Retinal pigment epithelial cell (primary cell): Measurements from ENCODE around the gene DDX60.
"Not testable (repeated sequence)": the region's sequence is repeated elsewhere in the genome, so short reads cannot be mapped to it uniquely, and the experiment has no call there.

ENCODE experiments used
- DNase-seq: peaks from one replicate; pipeline ENCODE4 v3.0.0-alpha.2; 2010; ENCODE audit warnings: low read depth
- H3K4me3 ChIP-seq: 2 replicates; pipeline ENCODE4 v1.5.1; 2011; ENCODE audit warnings: mild to moderate bottlenecking, low read length, control low read depth, moderate library complexity
- TF ChIP-seq, protein P1 (sequence below): conservative IDR thresholded peaks from 2 replicates; pipeline ENCODE4 v1.5.1; 2011; ENCODE audit warnings: low read depth, low read length, control low read depth, inconsistent platforms

Gene DDX60

DNA sequence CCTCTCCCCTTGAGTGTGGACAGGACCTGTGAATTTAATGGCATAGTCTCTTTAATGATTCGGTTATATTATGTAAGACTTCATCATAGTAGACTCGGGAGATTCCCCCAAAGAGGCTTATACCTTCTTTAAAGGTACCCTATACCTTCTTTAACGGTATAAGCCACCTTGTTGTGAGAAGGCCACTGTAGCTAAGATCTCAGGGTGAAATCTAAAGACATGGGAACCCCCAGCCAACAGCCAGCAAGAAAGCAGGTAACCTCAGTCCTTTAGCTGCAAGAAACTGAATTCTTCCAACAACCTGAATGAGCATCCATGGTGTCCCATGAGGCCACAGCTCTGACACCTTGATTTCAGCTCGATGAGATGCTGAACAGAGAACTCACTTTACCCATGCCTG is 931 bp downstream of the DDX60 start:
- TF ChIP-seq, protein P1, sequence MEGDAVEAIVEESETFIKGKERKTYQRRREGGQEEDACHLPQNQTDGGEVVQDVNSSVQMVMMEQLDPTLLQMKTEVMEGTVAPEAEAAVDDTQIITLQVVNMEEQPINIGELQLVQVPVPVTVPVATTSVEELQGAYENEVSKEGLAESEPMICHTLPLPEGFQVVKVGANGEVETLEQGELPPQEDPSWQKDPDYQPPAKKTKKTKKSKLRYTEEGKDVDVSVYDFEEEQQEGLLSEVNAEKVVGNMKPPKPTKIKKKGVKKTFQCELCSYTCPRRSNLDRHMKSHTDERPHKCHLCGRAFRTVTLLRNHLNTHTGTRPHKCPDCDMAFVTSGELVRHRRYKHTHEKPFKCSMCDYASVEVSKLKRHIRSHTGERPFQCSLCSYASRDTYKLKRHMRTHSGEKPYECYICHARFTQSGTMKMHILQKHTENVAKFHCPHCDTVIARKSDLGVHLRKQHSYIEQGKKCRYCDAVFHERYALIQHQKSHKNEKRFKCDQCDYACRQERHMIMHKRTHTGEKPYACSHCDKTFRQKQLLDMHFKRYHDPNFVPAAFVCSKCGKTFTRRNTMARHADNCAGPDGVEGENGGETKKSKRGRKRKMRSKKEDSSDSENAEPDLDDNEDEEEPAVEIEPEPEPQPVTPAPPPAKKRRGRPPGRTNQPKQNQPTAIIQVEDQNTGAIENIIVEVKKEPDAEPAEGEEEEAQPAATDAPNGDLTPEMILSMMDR, result no peak
- no peak overlapping the region for H3K4me3 ChIP-seq
- no peak for DNase-seq

DNA sequence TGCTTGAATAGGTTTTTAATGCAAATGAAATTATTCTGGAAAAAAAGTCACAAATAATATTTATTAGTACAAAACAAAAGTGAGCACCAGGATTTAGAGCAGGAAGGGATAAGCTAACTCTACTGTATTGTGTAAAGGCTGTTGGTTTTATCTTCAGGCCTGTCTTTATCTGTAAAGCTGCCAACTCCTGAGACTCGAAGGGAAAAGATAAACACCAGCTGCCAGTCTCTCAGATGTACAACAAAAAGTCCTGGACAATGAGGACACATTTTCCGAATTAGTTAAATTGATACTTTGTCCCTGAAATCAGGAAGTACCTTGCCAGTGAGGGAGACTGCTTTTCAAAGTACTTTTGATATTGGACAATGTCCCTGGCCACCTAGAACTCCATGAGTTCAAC is 8.8 kb downstream of the DDX60 start:
- no peak for DNase-seq
- no peak overlapping the region for H3K4me3 ChIP-seq
- TF ChIP-seq, protein P1, result no peak

DNA sequence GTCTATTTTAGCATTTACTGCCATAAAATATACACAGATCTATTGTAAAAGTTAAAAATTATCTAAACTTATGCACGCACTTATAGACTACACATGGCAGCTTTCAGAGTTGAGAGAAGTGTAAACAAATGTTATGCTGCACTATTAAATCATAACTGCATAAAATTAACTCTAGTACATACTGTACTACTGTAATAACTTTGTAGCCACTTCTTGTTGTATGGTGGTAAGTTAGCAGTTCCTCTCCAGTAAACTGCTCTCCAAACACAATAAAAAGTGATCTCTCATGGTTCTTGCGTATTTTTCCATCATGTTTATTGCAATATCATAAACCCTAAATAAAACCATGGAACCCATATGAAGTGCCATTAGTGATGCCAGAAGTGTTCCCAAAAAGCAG is 9.6 kb downstream of the DDX60 start:
- no peak for DNase-seq

DNA sequence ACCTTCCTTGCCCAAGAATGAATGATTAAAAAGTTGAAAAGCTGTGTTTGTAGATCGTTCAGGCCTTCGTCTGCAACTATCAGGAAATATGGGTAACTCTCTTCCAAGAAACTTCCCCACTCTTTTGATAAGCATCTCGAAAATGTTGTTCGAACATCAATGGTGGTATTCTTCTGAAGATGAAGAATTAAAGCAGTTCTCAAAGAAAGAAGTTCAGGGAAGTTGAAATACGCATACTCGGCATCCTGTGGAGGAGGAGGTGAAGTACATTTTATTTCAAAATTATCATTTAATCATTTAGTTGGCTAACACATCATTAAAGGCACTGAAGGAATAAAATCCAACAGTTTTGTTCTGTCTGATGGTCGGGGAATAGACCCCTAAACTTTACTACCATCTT is 12.1 kb downstream of the DDX60 start:
- TF ChIP-seq, protein P1, result no peak
- no peak overlapping the region for H3K4me3 ChIP-seq
- DNase-seq, result no peak

More for the DNA sequence above, 9.6 kb downstream of the DDX60 start:
- no peak overlapping the region for H3K4me3 ChIP-seq
- TF ChIP-seq, protein P1, result no peak

DNA sequence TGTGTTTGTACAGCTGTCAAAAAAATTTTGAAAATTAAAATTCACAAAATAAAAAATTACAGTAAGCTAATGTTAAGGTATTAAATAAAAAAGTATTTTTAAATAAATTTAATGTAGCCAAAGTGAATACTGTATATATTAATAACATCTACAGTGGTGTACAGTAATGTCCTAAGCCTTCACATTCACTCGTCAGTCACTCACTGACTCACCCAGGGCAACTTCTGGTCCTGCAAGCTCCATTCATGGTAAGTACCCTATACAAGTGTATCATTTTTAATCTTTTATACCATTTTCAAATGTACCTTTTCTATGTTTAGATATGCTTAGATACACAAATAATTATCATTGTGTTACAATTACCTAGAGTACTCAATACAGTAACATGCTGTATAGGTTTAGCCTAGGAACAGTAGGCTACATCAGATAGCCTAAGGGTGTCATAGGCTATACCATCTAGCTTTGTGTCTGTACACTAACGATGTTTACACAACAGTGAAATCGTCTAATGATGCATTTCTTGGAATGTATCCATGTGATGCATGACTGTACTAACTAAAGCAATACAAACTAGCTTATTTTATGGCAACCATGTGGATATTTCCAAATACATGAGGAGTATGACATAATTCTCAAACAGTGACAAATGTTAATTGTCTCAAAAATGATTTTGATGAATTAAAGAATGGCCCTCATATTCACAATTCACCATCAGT is 13.7 kb downstream of the DDX60 start:
- DNase-seq, result peak; percentile 29
- TF ChIP-seq, protein P1, result no peak

DNA sequence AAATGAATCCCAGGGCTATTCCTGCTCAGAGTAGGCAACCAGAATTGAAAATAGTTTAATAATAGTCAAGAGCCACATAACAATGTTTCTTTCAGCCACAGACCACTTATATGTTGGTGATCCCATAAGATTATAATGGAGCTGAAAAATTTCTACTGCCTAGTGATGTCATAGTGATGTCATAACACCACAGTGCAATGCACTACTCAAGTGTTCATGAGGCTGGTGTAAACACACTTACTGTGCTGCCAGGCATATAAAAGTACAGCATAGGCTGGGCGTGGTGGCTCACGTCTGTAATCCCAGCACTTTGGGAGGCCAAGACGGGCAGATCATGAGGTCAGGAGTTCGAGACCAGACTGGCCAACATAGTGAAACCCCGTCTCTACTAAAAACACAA is 15.1 kb downstream of the DDX60 start:
- not testable (repeated sequence) for DNase-seq, H3K4me3 ChIP-seq

More for the DNA sequence above, 13.7 kb downstream of the DDX60 start:
- H3K4me3 ChIP-seq, result no peak overlapping the region

DNA sequence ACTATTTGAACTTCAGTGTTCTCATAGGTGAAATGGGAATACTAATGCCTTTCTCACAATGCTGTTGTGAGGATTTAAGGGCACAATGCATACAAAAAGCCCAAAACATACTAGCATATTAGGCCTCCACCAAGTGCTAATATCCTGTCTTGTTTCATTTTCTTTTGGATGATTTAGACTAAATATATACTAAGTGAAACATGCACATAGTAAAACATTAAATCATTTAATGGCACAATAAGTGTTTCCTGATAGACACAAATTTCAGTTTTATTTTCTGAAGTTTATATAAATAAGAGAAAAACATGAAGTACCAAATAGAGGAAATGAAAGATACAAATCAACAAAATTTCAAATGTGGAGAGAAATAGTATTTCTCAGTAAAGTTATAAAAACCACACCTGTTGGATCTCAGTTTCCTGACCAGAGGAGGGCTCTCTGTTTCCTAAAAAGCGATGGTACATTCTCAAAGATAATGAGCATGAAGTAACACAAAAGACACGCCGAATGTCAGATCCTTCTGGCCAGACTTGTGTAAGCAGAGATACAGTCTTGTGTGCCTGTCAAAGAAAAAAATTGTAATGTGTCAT is 25.1 kb downstream of the DDX60 start:
- TF ChIP-seq, protein P1, result no peak
- DNase-seq, result no peak
- no peak overlapping the region for H3K4me3 ChIP-seq
